ENCODE measurements around the gene DPF1.

Gene DPF1

DNA sequence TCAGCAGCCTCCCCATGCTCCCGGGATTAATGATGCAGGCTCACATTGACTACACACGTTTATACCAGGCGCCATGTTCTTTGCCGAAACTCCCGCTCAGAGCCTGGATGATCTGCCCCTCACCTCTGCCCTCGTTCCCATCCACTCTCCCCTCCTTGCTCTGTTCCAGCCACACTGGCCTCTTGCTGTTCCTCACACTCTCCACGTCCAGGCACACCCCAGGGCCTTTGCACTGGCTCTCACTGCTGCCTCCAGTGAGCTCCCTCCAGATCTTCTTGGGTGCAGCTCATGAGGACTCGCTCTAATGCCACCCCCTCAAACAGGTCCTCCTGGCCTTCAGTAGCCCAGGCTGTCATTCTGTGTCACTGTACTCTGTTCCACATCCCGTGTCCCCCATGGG, 39.2 kb downstream of the DPF1 start:
- no peaks in the 10 kb centered on the region for H3K79me2 ChIP-seq (ENCODE audit: control insufficient read depth, insufficient read depth, low read length)
- H2BK120ac ChIP-seq (ENCODE audit: low read depth, low read length): no peak overlapping the region
- peaks cover 5% of the 10 kb centered on the region for H3K4me1 ChIP-seq (ENCODE audit: control insufficient read depth, low read depth, low read length)
- DNase-seq: no peak
- no peak overlapping the region for H3K18ac ChIP-seq (ENCODE audit: low read length)
- no peaks in the 10 kb centered on the region for H3K27me3 ChIP-seq (ENCODE audit: insufficient read depth, low read length, poor library complexity)
- no peak overlapping the region for H3K4ac ChIP-seq (ENCODE audit: low read depth, low read length)
- H3K56ac ChIP-seq (ENCODE audit: low read length): no peak overlapping the region
- no peak overlapping the region for H3K4me3 ChIP-seq (ENCODE audit: low read length)
- no peak overlapping the region for H2AK5ac ChIP-seq (ENCODE audit: low read length)
- H4K5ac ChIP-seq (ENCODE audit: low read length): no peak overlapping the region
- no peak overlapping the region for H2BK15ac ChIP-seq (replicated peaks; ENCODE audit: low read depth)
- H3K27ac ChIP-seq (ENCODE audit: low read depth, low read length): no peak overlapping the region
- no peak overlapping the region for H3K4me2 ChIP-seq (ENCODE audit: low read length)
- no peaks in the 10 kb centered on the region for H3K36me3 ChIP-seq (ENCODE audit: control insufficient read depth, insufficient read depth, low read length)
- H3K79me1 ChIP-seq (ENCODE audit: low read length): no peaks in the 10 kb centered on the region
- no peak overlapping the region for H3K23ac ChIP-seq (ENCODE audit: low read length)
- WGBS (ENCODE audit: extremely low coverage, insufficient coverage, low lambda C conversion rate): no CpG with 5 or more reads among the region's 9 CpGs
- H4K8ac ChIP-seq (ENCODE audit: low read depth, low read length): no peak overlapping the region
- H2BK5ac ChIP-seq (ENCODE audit: low read length): no peak overlapping the region
- no peak overlapping the region for H3K9ac ChIP-seq (ENCODE audit: low read length)

GRCh38 chr19:38183251-38183897, 40.6 kb downstream of the DPF1 start:
- Histone ChIP-seq H3K79me2 (ENCODE audit: control insufficient read depth, insufficient read depth, low read length) (no peaks in the 10 kb centered on the region), H3K27me3 (ENCODE audit: insufficient read depth, low read length, poor library complexity) (no peaks in the 10 kb centered on the region), H3K27ac (ENCODE audit: low read depth, low read length) (no peak overlapping the region), H3K4me2 (ENCODE audit: low read length) (peak overlapping the region; percentile 86), H4K8ac (ENCODE audit: low read depth, low read length) (no peak overlapping the region), H3K36me3 (ENCODE audit: control insufficient read depth, insufficient read depth, low read length) (no peaks in the 10 kb centered on the region), H3K23ac (ENCODE audit: low read length) (no peak overlapping the region), H3K4me1 (ENCODE audit: control insufficient read depth, low read depth, low read length) (peaks cover 5% of the 10 kb centered on the region), H2BK15ac (replicated peaks; ENCODE audit: low read depth) (no peak overlapping the region), H2BK120ac (ENCODE audit: low read depth, low read length) (no peak overlapping the region), H2BK5ac (ENCODE audit: low read length) (no peak overlapping the region), H4K5ac (ENCODE audit: low read length) (no peak overlapping the region), H3K56ac (ENCODE audit: low read length) (peak overlapping the region; percentile 69), H3K79me1 (ENCODE audit: low read length) (no peaks in the 10 kb centered on the region), H3K18ac (ENCODE audit: low read length) (no peak overlapping the region), H2AK5ac (ENCODE audit: low read length) (no peak overlapping the region), H3K4me3 (ENCODE audit: low read length) (peak overlapping the region; percentile 11), H3K9ac (ENCODE audit: low read length) (peak overlapping the region; percentile 46), H3K4ac (ENCODE audit: low read depth, low read length) (no peak overlapping the region)
- no CpG with 5 or more reads among the region's 30 CpGs for whole genome bisulfite sequencing (ENCODE audit: extremely low coverage, insufficient coverage, low lambda C conversion rate)
- peak; percentile 68 for DNase-seq

DNA sequence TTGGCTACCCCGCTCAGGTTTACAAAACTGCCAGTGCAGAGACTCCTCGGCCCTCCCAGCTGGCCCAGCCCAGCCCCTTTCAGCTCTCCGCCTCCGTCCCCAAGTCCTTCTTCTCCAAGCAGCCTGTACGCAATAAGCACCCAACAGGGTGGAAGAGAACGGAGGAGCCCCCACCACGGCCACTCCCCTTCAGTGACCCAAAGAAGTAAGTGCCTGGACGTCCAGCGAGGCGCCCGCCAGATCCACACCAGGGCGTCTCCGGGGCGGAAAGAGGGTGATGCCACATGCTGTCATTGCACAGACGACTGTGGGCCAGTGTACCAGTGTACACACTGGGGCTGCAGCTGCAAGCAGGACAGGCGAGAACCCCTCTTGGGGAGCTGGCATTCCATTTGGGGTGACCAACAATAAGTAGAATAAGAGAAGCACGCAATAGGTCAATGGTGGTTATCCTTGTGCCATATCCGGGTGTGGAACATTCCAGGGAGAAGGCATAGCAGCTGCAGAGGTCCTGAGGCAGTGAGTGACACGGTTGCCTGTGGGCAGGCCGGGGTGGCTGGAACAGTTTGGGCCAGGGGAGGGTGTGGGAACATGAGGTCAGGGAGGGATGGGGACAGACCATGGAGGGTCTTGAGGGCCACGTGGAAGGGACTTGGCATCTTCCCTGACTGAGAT, 41.3 kb downstream of the DPF1 start:
- H3K79me1 ChIP-seq (ENCODE audit: low read length): no peaks in the 10 kb centered on the region
- no peaks in the 10 kb centered on the region for H3K79me2 ChIP-seq (ENCODE audit: control insufficient read depth, insufficient read depth, low read length)
- peak overlapping the region; percentile 4 for H3K4me2 ChIP-seq (ENCODE audit: low read length)
- no peak overlapping the region for H3K27ac ChIP-seq (ENCODE audit: low read depth, low read length)
- no peaks in the 10 kb centered on the region for H3K36me3 ChIP-seq (ENCODE audit: control insufficient read depth, insufficient read depth, low read length)
- no peak overlapping the region for H3K4me3 ChIP-seq (ENCODE audit: low read length)
- no peak overlapping the region for H3K18ac ChIP-seq (ENCODE audit: low read length)
- no peak overlapping the region for H4K8ac ChIP-seq (ENCODE audit: low read depth, low read length)
- no CpG with 5 or more reads among the region's 21 CpGs for WGBS (ENCODE audit: extremely low coverage, insufficient coverage, low lambda C conversion rate)
- H3K27me3 ChIP-seq (ENCODE audit: insufficient read depth, low read length, poor library complexity): no peaks in the 10 kb centered on the region
- DNase-seq: no peak
- peak overlapping the region; percentile 17 for H3K56ac ChIP-seq (ENCODE audit: low read length)
- peaks cover 5% of the 10 kb centered on the region for H3K4me1 ChIP-seq (ENCODE audit: control insufficient read depth, low read depth, low read length)
- H3K4ac ChIP-seq (ENCODE audit: low read depth, low read length): no peak overlapping the region
- H2BK5ac ChIP-seq (ENCODE audit: low read length): no peak overlapping the region
- no peak overlapping the region for H3K9ac ChIP-seq (ENCODE audit: low read length)
- no peak overlapping the region for H4K5ac ChIP-seq (ENCODE audit: low read length)
- H2BK120ac ChIP-seq (ENCODE audit: low read depth, low read length): no peak overlapping the region
- H2BK15ac ChIP-seq (replicated peaks; ENCODE audit: low read depth): no peak overlapping the region
- H3K23ac ChIP-seq (ENCODE audit: low read length): no peak overlapping the region
- no peak overlapping the region for H2AK5ac ChIP-seq (ENCODE audit: low read length)

- WGBS (ENCODE audit: extremely low coverage, insufficient coverage, low lambda C conversion rate): no CpG with 5 or more reads among the region's 3 CpGs
Observed at GRCh38 chr19:38180071-38180470, 44.0 kb downstream of the DPF1 start.

GRCh38 chr19:38175422-38175821, 48.6 kb downstream of the DPF1 start:
- Histone ChIP-seq H3K27ac (ENCODE audit: low read depth, low read length) (no peak overlapping the region), H3K18ac (ENCODE audit: low read length) (no peak overlapping the region), H3K27me3 (ENCODE audit: insufficient read depth, low read length, poor library complexity) (no peaks in the 10 kb centered on the region), H3K4me1 (ENCODE audit: control insufficient read depth, low read depth, low read length) (no peaks in the 10 kb centered on the region), H3K79me1 (ENCODE audit: low read length) (no peaks in the 10 kb centered on the region), H3K4me3 (ENCODE audit: low read length) (no peak overlapping the region), H3K36me3 (ENCODE audit: control insufficient read depth, insufficient read depth, low read length) (no peaks in the 10 kb centered on the region), H3K56ac (ENCODE audit: low read length) (no peak overlapping the region), H2BK120ac (ENCODE audit: low read depth, low read length) (no peak overlapping the region), H3K4ac (ENCODE audit: low read depth, low read length) (no peak overlapping the region), H3K23ac (ENCODE audit: low read length) (no peak overlapping the region), H2AK5ac (ENCODE audit: low read length) (no peak overlapping the region), H3K79me2 (ENCODE audit: control insufficient read depth, insufficient read depth, low read length) (no peaks in the 10 kb centered on the region), H2BK5ac (ENCODE audit: low read length) (no peak overlapping the region), H4K8ac (ENCODE audit: low read depth, low read length) (no peak overlapping the region), H3K9ac (ENCODE audit: low read length) (no peak overlapping the region), H2BK15ac (replicated peaks; ENCODE audit: low read depth) (no peak overlapping the region), H4K5ac (ENCODE audit: low read length) (no peak overlapping the region), H3K4me2 (ENCODE audit: low read length) (no peak overlapping the region)
- DNase-seq: no peak
- WGBS (ENCODE audit: extremely low coverage, insufficient coverage, low lambda C conversion rate): no CpG with 5 or more reads among the region's 6 CpGs

More at GRCh38 chr19:38180071-38180470, 44.0 kb downstream of the DPF1 start:
- H3K79me1 ChIP-seq (ENCODE audit: low read length): no peaks in the 10 kb centered on the region
- no peak overlapping the region for H3K4me2 ChIP-seq (ENCODE audit: low read length)
- H3K4me3 ChIP-seq (ENCODE audit: low read length): no peak overlapping the region
- H3K56ac ChIP-seq (ENCODE audit: low read length): no peak overlapping the region
- H3K23ac ChIP-seq (ENCODE audit: low read length): no peak overlapping the region
- no peak overlapping the region for H3K27ac ChIP-seq (ENCODE audit: low read depth, low read length)
- no peaks in the 10 kb centered on the region for H3K36me3 ChIP-seq (ENCODE audit: control insufficient read depth, insufficient read depth, low read length)
- H2AK5ac ChIP-seq (ENCODE audit: low read length): no peak overlapping the region
- H3K9ac ChIP-seq (ENCODE audit: low read length): no peak overlapping the region
- H4K5ac ChIP-seq (ENCODE audit: low read length): no peak overlapping the region
- H3K4ac ChIP-seq (ENCODE audit: low read depth, low read length): no peak overlapping the region
- no peaks in the 10 kb centered on the region for H3K79me2 ChIP-seq (ENCODE audit: control insufficient read depth, insufficient read depth, low read length)
- no peak overlapping the region for H3K18ac ChIP-seq (ENCODE audit: low read length)
- no peak overlapping the region for H4K8ac ChIP-seq (ENCODE audit: low read depth, low read length)
- H2BK5ac ChIP-seq (ENCODE audit: low read length): no peak overlapping the region
- no peak for DNase-seq
- no peak overlapping the region for H2BK15ac ChIP-seq (replicated peaks; ENCODE audit: low read depth)
- H3K27me3 ChIP-seq (ENCODE audit: insufficient read depth, low read length, poor library complexity): no peaks in the 10 kb centered on the region
- peaks cover 5% of the 10 kb centered on the region for H3K4me1 ChIP-seq (ENCODE audit: control insufficient read depth, low read depth, low read length)
- H2BK120ac ChIP-seq (ENCODE audit: low read depth, low read length): no peak overlapping the region

Measured in mesendoderm (in vitro differentiated cells).